ENCODE data around the gene FPR1. TPM values are rescaled to one million over a fixed set of nuclear protein-coding genes. Genes with fewer than 3 reads are reported as not detected.

The FPR1 gene
- total and polyA plus RNA-seq, 2 of the 8 experiments (the other 6 are each of a cell fraction or from before 2014, with no cell fraction given) = 0.11 TPM; not detected in 1

GRCh38 chr19:51740356-51740755 lies 11.3 kb downstream of the FPR1 start (continued):
- TF ChIP-seq, protein P1, sequence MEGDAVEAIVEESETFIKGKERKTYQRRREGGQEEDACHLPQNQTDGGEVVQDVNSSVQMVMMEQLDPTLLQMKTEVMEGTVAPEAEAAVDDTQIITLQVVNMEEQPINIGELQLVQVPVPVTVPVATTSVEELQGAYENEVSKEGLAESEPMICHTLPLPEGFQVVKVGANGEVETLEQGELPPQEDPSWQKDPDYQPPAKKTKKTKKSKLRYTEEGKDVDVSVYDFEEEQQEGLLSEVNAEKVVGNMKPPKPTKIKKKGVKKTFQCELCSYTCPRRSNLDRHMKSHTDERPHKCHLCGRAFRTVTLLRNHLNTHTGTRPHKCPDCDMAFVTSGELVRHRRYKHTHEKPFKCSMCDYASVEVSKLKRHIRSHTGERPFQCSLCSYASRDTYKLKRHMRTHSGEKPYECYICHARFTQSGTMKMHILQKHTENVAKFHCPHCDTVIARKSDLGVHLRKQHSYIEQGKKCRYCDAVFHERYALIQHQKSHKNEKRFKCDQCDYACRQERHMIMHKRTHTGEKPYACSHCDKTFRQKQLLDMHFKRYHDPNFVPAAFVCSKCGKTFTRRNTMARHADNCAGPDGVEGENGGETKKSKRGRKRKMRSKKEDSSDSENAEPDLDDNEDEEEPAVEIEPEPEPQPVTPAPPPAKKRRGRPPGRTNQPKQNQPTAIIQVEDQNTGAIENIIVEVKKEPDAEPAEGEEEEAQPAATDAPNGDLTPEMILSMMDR (IDR thresholded peaks at IDR 0.05; ENCODE audit: control extremely low read depth in 1 of 3, insufficient read depth in 1 of 3, low read depth in 1 of 3, low read length in 3 of 3) = no peak
- TF ChIP-seq CHD1 (IDR thresholded peaks at IDR 0.05; ENCODE audit: low read depth, low read length) = no peak
